ENCODE measurements around the gene ARL6.
"Not testable (repeated sequence)": the region's sequence is repeated elsewhere in the genome, so short reads cannot be mapped to it uniquely, and the experiment has no call there.

ARL6 gene

DNA sequence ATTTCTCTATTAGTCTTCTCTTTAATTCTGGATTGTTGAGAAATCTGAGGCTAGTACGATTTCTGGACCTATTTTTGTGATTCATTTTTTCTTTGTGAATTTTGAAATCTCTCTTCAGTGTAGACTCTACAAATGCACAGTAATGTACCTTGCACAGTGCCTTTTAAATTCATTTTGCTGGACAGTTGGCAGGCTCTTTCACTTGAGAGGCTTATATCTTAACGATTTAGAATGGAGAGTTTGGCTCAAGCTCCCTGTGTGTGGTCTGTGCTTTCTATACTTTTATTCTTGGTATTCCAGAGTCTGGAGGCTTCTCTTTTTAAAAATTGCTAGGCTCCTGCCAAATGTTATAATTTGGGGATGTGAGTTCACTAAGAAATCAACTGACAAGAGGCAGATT, 66.1 kb downstream of the ARL6 start:
- TF ChIP-seq ZNF274 (IDR thresholded peaks at IDR 0.05; ENCODE audit: low read depth, low read length), result no peak
- TF ChIP-seq YY1 (IDR thresholded peaks at IDR 0.05; ENCODE audit: insufficient read depth, insufficient read length), result no peak
- TF ChIP-seq SUZ12 (IDR thresholded peaks at IDR 0.05; ENCODE audit: extremely low read depth, insufficient read depth, insufficient read length), result no peak
- Histone ChIP-seq H3K4me3 (ENCODE audit: insufficient read length, low read depth) (no peak overlapping the region), H3K27me3 (ENCODE audit: insufficient read depth, insufficient read length) (no peaks in the 10 kb centered on the region), H3K9me3 (ENCODE audit: insufficient read depth, low read length) (no peaks in the 10 kb centered on the region), H3K4me1 (ENCODE audit: insufficient read depth, insufficient read length) (no peaks in the 10 kb centered on the region), H3K36me3 (ENCODE audit: insufficient read depth, insufficient read length, low read length) (no peaks in the 10 kb centered on the region), H3K9ac (ENCODE audit: insufficient read length, low read depth) (no peak overlapping the region)
- DNase-seq (ENCODE audit: low read depth, low spot score), result no peak

DNA sequence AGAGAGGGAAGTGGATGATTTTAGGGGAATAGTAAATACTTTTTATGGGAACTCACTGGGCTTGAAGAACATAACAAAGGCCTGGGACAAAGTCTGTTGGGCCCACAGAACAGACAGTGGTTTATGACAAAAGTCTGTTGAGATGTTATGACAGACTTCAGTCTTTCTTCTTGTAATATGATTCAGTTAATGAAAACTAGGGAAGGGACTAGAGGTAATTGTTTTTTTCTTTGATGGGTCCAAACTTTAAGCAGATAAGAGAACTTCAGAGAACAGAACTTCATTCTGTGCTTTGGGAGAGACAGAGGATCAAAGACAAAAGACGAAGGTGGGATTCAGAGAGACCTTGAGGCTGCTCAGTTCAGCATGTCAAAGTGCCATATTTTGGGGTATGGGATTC, 66.6 kb downstream of the ARL6 start:
- no peak for DNase-seq (ENCODE audit: low read depth, low spot score)
- H3K4me1 ChIP-seq (ENCODE audit: insufficient read depth, insufficient read length), result no peaks in the 10 kb centered on the region
- H3K9me3 ChIP-seq (ENCODE audit: insufficient read depth, low read length), result no peaks in the 10 kb centered on the region
- no peaks in the 10 kb centered on the region for H3K27me3 ChIP-seq (ENCODE audit: insufficient read depth, insufficient read length)
- TF ChIP-seq ZNF274 (IDR thresholded peaks at IDR 0.05; ENCODE audit: low read depth, low read length) (no peak), SUZ12 (IDR thresholded peaks at IDR 0.05; ENCODE audit: extremely low read depth, insufficient read depth, insufficient read length) (no peak), YY1 (IDR thresholded peaks at IDR 0.05; ENCODE audit: insufficient read depth, insufficient read length) (no peak)
- no peaks in the 10 kb centered on the region for H3K36me3 ChIP-seq (ENCODE audit: insufficient read depth, insufficient read length, low read length)
- H3K9ac ChIP-seq (ENCODE audit: insufficient read length, low read depth), result no peak overlapping the region
- H3K4me3 ChIP-seq (ENCODE audit: insufficient read length, low read depth), result no peak overlapping the region

DNA sequence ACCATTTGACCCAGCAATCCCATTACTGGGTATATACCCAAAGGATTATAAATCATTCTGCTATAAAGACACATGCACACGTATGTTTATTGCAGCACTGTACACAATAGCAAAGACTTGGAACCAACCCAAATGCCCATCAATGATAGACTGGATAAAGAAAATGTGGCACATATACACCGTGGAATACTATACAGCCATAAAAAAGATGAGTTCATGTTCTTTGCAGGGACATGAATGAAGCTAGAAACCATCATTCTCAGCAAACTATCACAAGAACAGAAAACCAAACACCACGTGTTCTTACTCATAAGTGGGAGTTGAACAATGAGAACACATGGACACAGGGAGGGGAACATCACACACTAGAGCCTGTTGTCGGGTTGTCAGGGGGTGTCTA, 68.6 kb downstream of the ARL6 start:
- H3K9me3 ChIP-seq (ENCODE audit: insufficient read depth, low read length); H3K36me3 ChIP-seq (ENCODE audit: insufficient read depth, insufficient read length, low read length); H3K4me1 ChIP-seq (ENCODE audit: insufficient read depth, insufficient read length); H3K27me3 ChIP-seq (ENCODE audit: insufficient read depth, insufficient read length); H3K4me3 ChIP-seq (ENCODE audit: insufficient read length, low read depth); DNase-seq (ENCODE audit: low read depth, low spot score); H3K9ac ChIP-seq (ENCODE audit: insufficient read length, low read depth): not testable (repeated sequence)

DNA sequence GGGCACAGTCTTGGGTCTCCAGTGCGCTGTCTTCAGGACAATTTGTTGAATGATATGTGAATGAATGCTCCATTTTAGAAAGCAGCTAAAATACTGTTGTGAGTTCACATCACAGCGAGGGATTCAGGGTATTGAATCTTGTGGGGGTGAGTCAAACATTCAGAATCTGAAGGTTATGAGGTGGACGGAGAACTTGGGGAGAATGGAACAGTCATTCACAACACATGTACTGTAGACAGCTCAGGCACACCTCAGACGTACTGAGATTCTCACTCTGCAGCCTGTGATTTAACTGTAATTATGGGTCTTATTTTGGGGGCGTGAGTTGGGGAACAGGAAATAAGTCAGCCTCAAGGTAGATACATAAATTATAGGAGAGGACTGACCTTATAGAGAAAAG, 71.2 kb downstream of the ARL6 start:
- H3K36me3 ChIP-seq (ENCODE audit: insufficient read depth, insufficient read length, low read length), result no peaks in the 10 kb centered on the region
- no peak overlapping the region for H3K4me3 ChIP-seq (ENCODE audit: insufficient read length, low read depth)
- no peak for TF ChIP-seq SUZ12 (IDR thresholded peaks at IDR 0.05; ENCODE audit: extremely low read depth, insufficient read depth, insufficient read length)
- no peak for TF ChIP-seq YY1 (IDR thresholded peaks at IDR 0.05; ENCODE audit: insufficient read depth, insufficient read length)
- no peak for TF ChIP-seq ZNF274 (IDR thresholded peaks at IDR 0.05; ENCODE audit: low read depth, low read length)
- no peaks in the 10 kb centered on the region for H3K9me3 ChIP-seq (ENCODE audit: insufficient read depth, low read length)
- H3K9ac ChIP-seq (ENCODE audit: insufficient read length, low read depth), result no peak overlapping the region
- DNase-seq (ENCODE audit: low read depth, low spot score), result no peak
- no peaks in the 10 kb centered on the region for H3K4me1 ChIP-seq (ENCODE audit: insufficient read depth, insufficient read length)
- no peaks in the 10 kb centered on the region for H3K27me3 ChIP-seq (ENCODE audit: insufficient read depth, insufficient read length)

DNA sequence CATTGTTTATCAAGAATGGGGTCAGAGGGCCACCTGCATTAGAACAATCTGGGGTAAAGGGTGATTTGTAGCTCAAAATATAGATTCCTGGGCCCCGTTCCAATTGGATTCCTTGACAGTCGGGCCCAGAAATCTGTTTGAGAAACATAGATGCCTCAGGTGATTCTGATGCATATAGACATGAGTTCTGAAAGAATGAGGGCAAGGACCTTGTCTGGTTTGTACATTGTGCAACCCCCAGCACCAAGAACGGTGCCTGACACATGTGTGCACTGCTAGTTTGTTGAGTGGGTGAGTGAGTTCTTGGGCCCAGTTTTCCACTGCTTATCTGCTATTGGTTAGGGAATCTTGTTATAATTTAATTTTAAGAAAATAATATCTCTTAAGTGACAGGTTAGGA, 73.8 kb downstream of the ARL6 start:
- Histone ChIP-seq H3K27me3 (ENCODE audit: insufficient read depth, insufficient read length) (no peaks in the 10 kb centered on the region), H3K4me3 (ENCODE audit: insufficient read length, low read depth) (no peak overlapping the region), H3K9ac (ENCODE audit: insufficient read length, low read depth) (no peak overlapping the region), H3K9me3 (ENCODE audit: insufficient read depth, low read length) (no peaks in the 10 kb centered on the region), H3K36me3 (ENCODE audit: insufficient read depth, insufficient read length, low read length) (no peaks in the 10 kb centered on the region), H3K4me1 (ENCODE audit: insufficient read depth, insufficient read length) (no peaks in the 10 kb centered on the region)
- no peak for DNase-seq (ENCODE audit: low read depth, low spot score)
- TF ChIP-seq YY1 (IDR thresholded peaks at IDR 0.05; ENCODE audit: insufficient read depth, insufficient read length) (no peak), ZNF274 (IDR thresholded peaks at IDR 0.05; ENCODE audit: low read depth, low read length) (no peak), SUZ12 (IDR thresholded peaks at IDR 0.05; ENCODE audit: extremely low read depth, insufficient read depth, insufficient read length) (no peak)

DNA sequence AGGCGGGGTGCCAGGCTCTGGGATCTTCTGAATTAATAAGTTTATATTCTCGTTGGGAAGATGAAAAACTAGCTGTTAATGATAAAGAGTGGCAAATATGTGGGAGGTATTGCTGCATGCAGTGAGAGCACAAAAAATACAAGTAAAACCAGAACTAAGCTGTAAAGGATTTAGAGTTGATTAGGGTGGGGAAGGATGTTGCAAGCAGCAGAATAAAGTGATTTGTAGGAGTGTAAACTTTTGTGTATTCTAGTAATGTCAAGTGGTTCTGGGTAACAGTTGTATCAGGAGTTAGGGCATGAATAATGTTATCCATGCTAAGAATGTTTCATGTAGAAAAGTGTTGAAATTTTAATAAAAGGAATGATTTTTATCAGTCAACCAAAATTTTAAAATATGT, 75.4 kb downstream of the ARL6 start:
- no peak for DNase-seq (ENCODE audit: low read depth, low spot score)
- H3K36me3 ChIP-seq (ENCODE audit: insufficient read depth, insufficient read length, low read length), result no peaks in the 10 kb centered on the region
- H3K4me1 ChIP-seq (ENCODE audit: insufficient read depth, insufficient read length), result no peaks in the 10 kb centered on the region
- H3K9me3 ChIP-seq (ENCODE audit: insufficient read depth, low read length), result no peaks in the 10 kb centered on the region
- H3K27me3 ChIP-seq (ENCODE audit: insufficient read depth, insufficient read length), result no peaks in the 10 kb centered on the region
- no peak overlapping the region for H3K4me3 ChIP-seq (ENCODE audit: insufficient read length, low read depth)
- H3K9ac ChIP-seq (ENCODE audit: insufficient read length, low read depth), result no peak overlapping the region
- TF ChIP-seq ZNF274 (IDR thresholded peaks at IDR 0.05; ENCODE audit: low read depth, low read length) (no peak), SUZ12 (IDR thresholded peaks at IDR 0.05; ENCODE audit: extremely low read depth, insufficient read depth, insufficient read length) (no peak), YY1 (IDR thresholded peaks at IDR 0.05; ENCODE audit: insufficient read depth, insufficient read length) (no peak)

DNA sequence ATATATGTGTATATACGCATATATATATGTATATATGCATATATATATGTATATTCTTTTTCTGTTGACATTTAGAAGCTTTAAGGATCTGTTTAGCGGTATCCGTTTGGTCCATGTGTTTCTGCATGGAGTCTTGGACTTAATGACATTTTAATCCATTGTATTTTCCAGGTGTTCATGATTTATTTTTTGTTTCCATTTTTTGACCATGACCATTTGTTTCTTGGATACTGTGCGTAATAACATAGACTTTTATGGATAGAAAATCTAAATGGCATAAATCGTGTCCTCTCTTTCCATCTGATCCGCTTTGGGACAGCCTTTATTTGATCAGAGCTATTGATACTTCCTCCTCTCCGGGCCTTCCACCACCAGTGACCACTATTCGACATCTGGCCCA, 76.7 kb downstream of the ARL6 start:
- no peak for TF ChIP-seq SUZ12 (IDR thresholded peaks at IDR 0.05; ENCODE audit: extremely low read depth, insufficient read depth, insufficient read length)
- no peak for TF ChIP-seq YY1 (IDR thresholded peaks at IDR 0.05; ENCODE audit: insufficient read depth, insufficient read length)
- TF ChIP-seq ZNF274 (IDR thresholded peaks at IDR 0.05; ENCODE audit: low read depth, low read length), result no peak
- no peaks in the 10 kb centered on the region for H3K4me1 ChIP-seq (ENCODE audit: insufficient read depth, insufficient read length)

DNA sequence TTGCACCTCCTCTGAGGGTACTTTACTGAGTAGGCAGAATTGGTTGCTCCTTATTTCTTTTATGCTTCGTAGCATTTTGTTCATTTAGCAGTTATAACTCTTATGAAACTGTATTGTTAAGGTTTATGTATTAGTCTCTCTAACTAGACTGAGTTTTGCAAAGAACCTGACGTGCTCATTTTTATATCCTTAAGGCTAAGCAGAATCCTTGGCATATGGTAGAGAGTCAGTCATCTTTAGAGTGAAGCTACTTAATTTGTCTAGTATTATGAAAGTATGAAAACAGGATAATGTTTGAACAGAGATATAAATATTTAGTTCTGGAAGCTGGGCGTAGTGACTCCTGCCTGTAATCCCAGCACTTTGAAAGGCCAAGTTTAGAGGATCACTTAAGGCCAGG, 77.4 kb downstream of the ARL6 start:
- Histone ChIP-seq H3K4me3 (ENCODE audit: insufficient read length, low read depth) (no peak overlapping the region), H3K27me3 (ENCODE audit: insufficient read depth, insufficient read length) (no peaks in the 10 kb centered on the region), H3K9ac (ENCODE audit: insufficient read length, low read depth) (no peak overlapping the region), H3K36me3 (ENCODE audit: insufficient read depth, insufficient read length, low read length) (no peaks in the 10 kb centered on the region), H3K9me3 (ENCODE audit: insufficient read depth, low read length) (no peaks in the 10 kb centered on the region), H3K4me1 (ENCODE audit: insufficient read depth, insufficient read length) (no peaks in the 10 kb centered on the region)
- DNase-seq (ENCODE audit: low read depth, low spot score), result no peak
- TF ChIP-seq SUZ12 (IDR thresholded peaks at IDR 0.05; ENCODE audit: extremely low read depth, insufficient read depth, insufficient read length), result no peak
- no peak for TF ChIP-seq ZNF274 (IDR thresholded peaks at IDR 0.05; ENCODE audit: low read depth, low read length)
- TF ChIP-seq YY1 (IDR thresholded peaks at IDR 0.05; ENCODE audit: insufficient read depth, insufficient read length), result no peak

More for the DNA sequence above, 76.7 kb downstream of the ARL6 start:
- H3K4me3 ChIP-seq (ENCODE audit: insufficient read length, low read depth), result no peak overlapping the region
- H3K27me3 ChIP-seq (ENCODE audit: insufficient read depth, insufficient read length), result no peaks in the 10 kb centered on the region
- DNase-seq (ENCODE audit: low read depth, low spot score), result no peak
- no peaks in the 10 kb centered on the region for H3K9me3 ChIP-seq (ENCODE audit: insufficient read depth, low read length)
- no peaks in the 10 kb centered on the region for H3K36me3 ChIP-seq (ENCODE audit: insufficient read depth, insufficient read length, low read length)
- no peak overlapping the region for H3K9ac ChIP-seq (ENCODE audit: insufficient read length, low read depth)
